Central memory CD8-positive, alpha-beta T cell (primary cell): ENCODE results near the gene THUMPD1.
"Not testable (repeated sequence)": the region's sequence is repeated elsewhere in the genome, so short reads cannot be mapped to it uniquely, and the experiment has no call there.

Experiments
- ATAC-seq: fragments of 150-1000 bp; cut with Tn5 transposase; replicated peaks from 2 replicates; pipeline ENCODE4 v1.10.0; 2022; ENCODE audit warnings: mild to moderate bottlenecking, moderate FRiP score, moderate number of reproducible peaks; ENCODE audit not compliant: poor library complexity, severe bottlenecking; ENCODE audit errors: extremely low read depth
- DNase-seq, 2 donors: peaks; one replicate each; pipeline ENCODE4 v3.0.0; 2021; ENCODE audit warnings: low spot score in 2 of 2
- H3K27ac Mint-ChIP-seq: one replicate; pipeline ENCODE4 v1.8.0; 2022; ENCODE audit warnings: low read depth, mild to moderate bottlenecking, moderate library complexity, mixed read lengths
- H3K27me3 Mint-ChIP-seq: one replicate; pipeline ENCODE4 v1.8.0; 2022; ENCODE audit warnings: mixed read lengths
- H3K36me3 Mint-ChIP-seq: one replicate; pipeline ENCODE4 v1.8.0; 2022; ENCODE audit warnings: mild to moderate bottlenecking, moderate library complexity, mixed read lengths; ENCODE audit not compliant: insufficient read depth
- H3K4me1 Mint-ChIP-seq: one replicate; pipeline ENCODE4 v1.8.0; 2022; ENCODE audit warnings: mixed read lengths
- H3K4me3 Mint-ChIP-seq: one replicate; pipeline ENCODE4 v1.8.0; 2022; ENCODE audit warnings: mild to moderate bottlenecking, moderate library complexity, mixed read lengths
- H3K9me3 Mint-ChIP-seq: one replicate; pipeline ENCODE4 v1.8.0; 2022; ENCODE audit warnings: mixed read lengths

Gene THUMPD1, protein sequence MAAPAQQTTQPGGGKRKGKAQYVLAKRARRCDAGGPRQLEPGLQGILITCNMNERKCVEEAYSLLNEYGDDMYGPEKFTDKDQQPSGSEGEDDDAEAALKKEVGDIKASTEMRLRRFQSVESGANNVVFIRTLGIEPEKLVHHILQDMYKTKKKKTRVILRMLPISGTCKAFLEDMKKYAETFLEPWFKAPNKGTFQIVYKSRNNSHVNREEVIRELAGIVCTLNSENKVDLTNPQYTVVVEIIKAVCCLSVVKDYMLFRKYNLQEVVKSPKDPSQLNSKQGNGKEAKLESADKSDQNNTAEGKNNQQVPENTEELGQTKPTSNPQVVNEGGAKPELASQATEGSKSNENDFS

DNA sequence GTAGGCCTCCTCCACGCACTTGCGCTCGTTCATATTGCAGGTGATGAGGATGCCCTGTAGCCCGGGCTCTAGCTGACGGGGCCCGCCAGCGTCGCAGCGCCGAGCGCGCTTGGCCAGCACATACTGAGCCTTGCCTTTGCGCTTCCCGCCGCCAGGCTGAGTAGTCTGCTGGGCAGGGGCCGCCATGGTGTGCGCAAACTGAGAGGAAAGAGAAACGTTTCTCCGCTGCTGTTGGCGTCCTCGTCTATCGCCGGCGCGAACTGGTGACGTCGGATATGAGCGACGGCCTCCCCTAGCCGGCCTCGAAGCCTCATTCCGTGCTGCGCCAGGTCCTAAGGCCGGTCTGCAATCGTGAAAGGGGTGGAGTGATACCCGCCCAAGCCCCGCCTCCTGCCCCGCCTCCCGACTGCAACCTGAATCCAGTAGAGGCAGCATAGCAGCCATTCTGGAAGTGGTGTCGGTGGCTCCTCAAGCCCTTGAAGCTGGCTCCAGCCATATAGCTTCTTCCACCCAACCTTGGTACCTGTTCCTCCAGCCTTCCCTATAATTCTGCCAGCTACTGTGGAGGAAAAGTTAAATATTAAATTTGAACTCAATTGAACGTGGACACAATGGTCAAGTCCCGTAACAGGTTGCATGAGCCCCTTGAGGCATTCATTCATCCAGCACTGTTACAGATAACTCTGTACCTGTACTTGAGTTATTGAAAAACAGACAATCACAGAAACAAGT, at the start of gene THUMPD1:
Gene THUMPD1 (minus strand): TSS at position 265 of the 732 bp plus-strand sequence. CDS start 79 bp downstream, at position 186.
- Mint-ChIP-seq H3K36me3 (peaks cover 25% of the 10 kb centered on the region), H3K27me3 (no peaks in the 10 kb centered on the region), H3K9me3 (no peaks in the 10 kb centered on the region), H3K4me3 (peak within 1 kb of the TSS; percentile 92), H3K4me1 (peaks cover 16% of the 10 kb centered on the region), H3K27ac (peak within 1 kb of the TSS; percentile 93)
- peak; percentile 96 for ATAC-seq
- DNase-seq, result peak; percentile 94 to 95

DNA sequence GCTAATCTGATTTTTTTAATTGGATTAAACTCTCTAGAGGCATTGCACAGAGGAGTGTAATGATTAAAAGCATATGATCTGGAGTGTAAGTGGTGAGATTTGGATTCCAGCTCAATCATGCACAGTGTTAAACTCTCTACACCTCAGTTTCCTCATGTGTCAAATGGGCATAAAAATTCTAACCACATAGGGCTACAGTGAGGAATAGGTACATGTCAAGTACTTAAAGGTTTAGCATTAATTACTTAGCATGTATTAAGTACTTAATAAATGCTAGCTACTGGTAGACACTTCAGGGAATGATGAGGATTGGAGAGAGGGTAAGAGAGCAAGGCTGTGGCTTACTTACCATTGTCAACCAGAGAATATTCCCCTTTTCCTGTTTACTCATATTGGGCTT, 47.5 kb upstream of the THUMPD1 start:
- ATAC-seq, result no peak
- H3K9me3 Mint-ChIP-seq, result no peaks in the 10 kb centered on the region
- no peak for DNase-seq
- no peaks in the 10 kb centered on the region for H3K36me3 Mint-ChIP-seq
- H3K27ac Mint-ChIP-seq, result no peak overlapping the region
- H3K27me3 Mint-ChIP-seq, result no peaks in the 10 kb centered on the region
- H3K4me3 Mint-ChIP-seq, result no peak overlapping the region
- no peaks in the 10 kb centered on the region for H3K4me1 Mint-ChIP-seq

DNA sequence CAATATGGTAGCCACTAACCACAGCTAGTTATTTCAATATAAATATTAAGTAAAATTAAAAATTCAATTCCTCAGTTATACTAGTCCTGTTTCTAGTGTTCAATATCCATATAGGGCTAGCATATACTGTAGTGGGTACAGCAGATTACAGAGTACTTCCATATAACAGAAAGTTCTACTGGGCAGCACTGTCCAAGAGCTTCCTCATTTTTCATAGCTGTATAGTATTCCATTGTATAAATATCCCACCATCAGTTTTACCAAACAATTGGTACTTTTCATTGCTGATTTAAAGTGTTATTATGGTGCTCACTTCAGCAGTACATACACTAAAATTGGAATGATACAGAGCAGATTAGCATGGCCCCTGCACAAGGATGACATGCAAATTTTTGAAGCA, 42.6 kb upstream of the THUMPD1 start:
- Mint-ChIP-seq H3K27ac (no peak overlapping the region), H3K36me3 (no peaks in the 10 kb centered on the region), H3K4me1 (no peaks in the 10 kb centered on the region), H3K27me3 (no peaks in the 10 kb centered on the region), H3K4me3 (no peak overlapping the region), H3K9me3 (no peaks in the 10 kb centered on the region)
- ATAC-seq (no peak), DNase-seq (no peak)

DNA sequence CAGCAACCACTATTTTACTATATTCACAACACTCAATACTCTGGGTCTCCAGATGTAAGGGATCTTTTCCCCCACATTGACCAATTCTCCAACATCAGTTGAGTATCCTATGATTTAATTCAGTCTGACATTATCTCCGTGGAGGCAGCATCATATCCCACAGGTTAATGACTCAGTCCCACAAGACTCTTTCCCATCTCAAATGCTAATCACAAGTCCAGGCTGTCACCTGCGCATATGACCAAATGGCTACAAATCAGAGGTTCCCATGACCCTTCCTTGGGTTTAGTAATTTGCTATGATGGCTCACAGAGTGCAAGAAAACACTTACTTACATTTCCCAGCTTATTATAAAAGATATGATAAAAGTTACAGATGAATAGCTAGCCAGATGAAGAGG, 40.9 kb upstream of the THUMPD1 start:
- no peak for DNase-seq

DNA sequence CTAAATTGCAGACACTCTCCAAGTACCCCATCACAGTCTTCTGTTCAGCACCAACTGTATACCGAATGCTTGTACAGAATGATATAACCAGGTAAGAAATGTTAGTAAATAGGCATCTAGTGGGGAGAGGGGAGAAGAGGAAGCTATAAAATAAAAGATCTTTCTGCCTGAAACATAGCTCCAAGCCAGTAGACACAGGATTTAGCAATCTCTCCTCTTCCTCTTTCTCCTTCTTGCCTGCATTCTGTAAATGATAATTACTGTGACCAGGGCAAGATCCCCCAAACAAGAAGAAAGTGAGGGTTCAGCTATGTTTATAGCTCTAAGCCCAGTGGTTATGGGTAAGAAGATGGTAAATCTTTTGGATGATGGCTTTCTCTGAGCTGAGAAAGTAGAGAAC, 40.1 kb upstream of the THUMPD1 start:
- Mint-ChIP-seq H3K9me3 (no peaks in the 10 kb centered on the region), H3K27ac (no peak overlapping the region), H3K27me3 (no peaks in the 10 kb centered on the region), H3K36me3 (no peaks in the 10 kb centered on the region), H3K4me1 (no peaks in the 10 kb centered on the region), H3K4me3 (no peak overlapping the region)
- DNase-seq, result no peak
- no peak for ATAC-seq

More for the DNA sequence above, 40.9 kb upstream of the THUMPD1 start:
- no peak overlapping the region for H3K27ac Mint-ChIP-seq
- no peaks in the 10 kb centered on the region for H3K4me1 Mint-ChIP-seq
- H3K9me3 Mint-ChIP-seq, result no peaks in the 10 kb centered on the region
- no peaks in the 10 kb centered on the region for H3K27me3 Mint-ChIP-seq
- no peaks in the 10 kb centered on the region for H3K36me3 Mint-ChIP-seq
- H3K4me3 Mint-ChIP-seq, result no peak overlapping the region
- ATAC-seq, result no peak

DNA sequence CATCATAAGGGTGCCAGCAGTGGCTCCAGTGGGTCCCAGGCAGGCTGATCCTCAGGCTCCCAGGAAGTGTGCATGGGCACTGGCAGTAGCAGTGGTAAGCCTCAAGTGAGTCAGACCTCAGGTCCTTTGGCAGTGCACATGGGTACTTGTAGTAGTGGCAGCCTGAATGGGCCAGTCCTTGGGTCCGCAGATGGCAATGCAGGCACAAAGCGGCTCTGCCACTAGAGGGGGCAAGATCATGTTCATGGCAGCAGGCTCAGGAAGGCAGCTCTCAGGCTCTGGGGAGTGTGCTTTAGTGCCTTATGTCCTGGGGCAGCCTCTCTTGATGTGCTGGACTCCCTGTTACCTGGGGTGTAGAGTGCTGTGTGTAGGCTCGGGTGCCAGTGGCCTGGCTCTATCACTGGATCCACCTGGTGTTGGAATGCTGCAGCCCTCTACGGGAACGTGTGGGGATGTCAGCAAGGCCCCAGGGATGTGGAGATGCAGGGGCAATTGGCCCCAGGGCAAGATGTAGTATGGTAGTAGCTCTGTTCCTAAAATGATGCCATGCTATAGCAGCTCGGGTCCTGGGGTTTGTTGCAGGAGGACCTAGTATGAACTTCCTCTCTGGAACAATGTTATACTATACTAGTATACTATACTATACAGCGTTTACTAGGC, 33.2 kb upstream of the THUMPD1 start:
- peak; percentile 60 for ATAC-seq
- H3K27ac Mint-ChIP-seq, result no peak overlapping the region

DNA sequence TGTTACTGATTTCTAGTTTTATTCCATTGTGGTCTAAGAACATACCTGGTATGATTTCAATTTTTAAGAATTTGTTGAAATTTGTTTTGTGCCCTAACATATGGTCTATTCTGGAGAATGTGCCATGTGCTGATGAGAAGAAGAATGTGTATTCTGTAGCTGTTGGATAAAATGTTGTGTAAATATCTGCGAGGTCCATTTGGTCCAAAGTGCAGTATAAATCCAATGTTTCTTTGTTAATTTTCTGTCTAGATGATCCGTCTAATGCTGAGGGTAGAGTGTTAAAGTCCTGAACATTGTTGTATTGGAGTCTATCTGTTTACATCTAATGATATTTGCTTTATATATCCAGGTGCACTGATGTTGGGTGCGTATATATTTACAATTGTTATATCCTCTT, 32.1 kb upstream of the THUMPD1 start:
- DNase-seq (no peak), ATAC-seq (no peak)
- Mint-ChIP-seq H3K9me3 (no peaks in the 10 kb centered on the region), H3K4me1 (no peaks in the 10 kb centered on the region), H3K27me3 (no peaks in the 10 kb centered on the region), H3K4me3 (no peak overlapping the region), H3K36me3 (no peaks in the 10 kb centered on the region), H3K27ac (no peak overlapping the region)

More for the DNA sequence above, 33.2 kb upstream of the THUMPD1 start:
- no peaks in the 10 kb centered on the region for H3K4me1 Mint-ChIP-seq
- no peaks in the 10 kb centered on the region for H3K27me3 Mint-ChIP-seq
- H3K36me3 Mint-ChIP-seq, result no peaks in the 10 kb centered on the region
- H3K4me3 Mint-ChIP-seq, result no peak overlapping the region
- DNase-seq, result peak; percentile 13 to 22
- no peaks in the 10 kb centered on the region for H3K9me3 Mint-ChIP-seq

DNA sequence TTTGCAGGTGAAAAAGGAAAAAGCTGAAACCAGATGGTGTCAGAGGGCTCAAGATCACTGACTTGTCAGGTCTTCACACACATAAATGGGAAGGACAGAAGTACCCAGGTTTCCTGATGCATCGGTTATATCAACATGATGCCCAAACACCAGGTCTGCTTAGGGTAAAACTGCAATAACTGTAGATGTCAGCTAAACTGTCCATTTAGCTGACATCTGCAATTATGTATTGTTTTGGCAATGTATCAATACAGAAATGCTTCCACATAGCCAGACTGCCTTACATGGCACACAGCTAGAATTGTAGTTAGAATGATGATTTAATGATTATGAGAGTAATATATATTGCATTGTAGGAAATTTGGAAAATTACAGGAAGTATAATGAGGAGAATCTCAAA, 27.2 kb upstream of the THUMPD1 start:
- Mint-ChIP-seq H3K4me1 (peaks cover 3% of the 10 kb centered on the region), H3K9me3 (no peaks in the 10 kb centered on the region), H3K27me3 (no peaks in the 10 kb centered on the region), H3K36me3 (no peaks in the 10 kb centered on the region), H3K4me3 (no peak overlapping the region), H3K27ac (no peak overlapping the region)
- DNase-seq (no peak), ATAC-seq (no peak)

DNA sequence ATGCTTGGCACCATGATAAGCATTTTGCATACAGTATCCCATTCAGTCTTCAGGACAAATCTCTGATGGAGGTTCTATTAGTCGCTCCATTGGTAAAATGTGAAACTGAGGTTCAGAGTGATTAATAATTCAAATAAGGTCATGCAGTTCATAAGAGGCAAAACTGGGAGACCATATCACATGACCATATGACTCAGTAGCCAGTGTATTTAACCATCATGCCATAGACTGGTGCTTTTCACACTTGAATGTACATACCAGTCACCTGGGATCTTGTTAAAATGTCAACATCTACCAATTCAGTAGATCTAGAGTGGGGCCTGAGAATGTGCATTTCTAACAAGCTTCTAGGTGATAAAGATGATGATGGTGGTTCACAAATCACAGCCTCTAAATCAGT, 26.5 kb upstream of the THUMPD1 start:
- H3K36me3 Mint-ChIP-seq, result no peaks in the 10 kb centered on the region
- H3K4me3 Mint-ChIP-seq, result no peak overlapping the region
- no peak overlapping the region for H3K27ac Mint-ChIP-seq
- DNase-seq (no peak), ATAC-seq (no peak)
- no peaks in the 10 kb centered on the region for H3K9me3 Mint-ChIP-seq
- H3K27me3 Mint-ChIP-seq, result no peaks in the 10 kb centered on the region
- peaks cover 10% of the 10 kb centered on the region for H3K4me1 Mint-ChIP-seq

DNA sequence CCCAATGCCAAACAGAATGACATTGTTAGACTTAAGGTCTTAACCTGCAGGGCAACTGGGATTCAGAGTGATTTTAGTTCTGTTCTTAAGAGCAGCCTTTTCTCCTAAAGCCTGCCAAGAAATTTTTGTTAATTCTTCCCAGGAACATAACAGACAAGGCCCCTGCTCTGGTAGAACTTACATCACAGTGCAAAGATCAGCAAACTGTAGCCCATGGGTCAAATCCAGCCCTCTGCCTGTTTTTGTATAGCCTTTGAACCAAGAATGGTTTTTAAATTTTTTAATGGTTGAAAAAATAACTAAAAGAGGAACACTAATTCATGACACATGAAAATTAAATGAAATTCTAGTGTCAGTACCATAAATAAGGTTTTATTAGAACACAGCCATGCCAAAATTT, 26.0 kb upstream of the THUMPD1 start:
- no peak overlapping the region for H3K27ac Mint-ChIP-seq
- ATAC-seq (no peak), DNase-seq (no peak)
- peaks cover 15% of the 10 kb centered on the region for H3K4me1 Mint-ChIP-seq
- H3K36me3 Mint-ChIP-seq, result no peaks in the 10 kb centered on the region
- H3K27me3 Mint-ChIP-seq, result no peaks in the 10 kb centered on the region
- H3K9me3 Mint-ChIP-seq, result no peaks in the 10 kb centered on the region
- no peak overlapping the region for H3K4me3 Mint-ChIP-seq

DNA sequence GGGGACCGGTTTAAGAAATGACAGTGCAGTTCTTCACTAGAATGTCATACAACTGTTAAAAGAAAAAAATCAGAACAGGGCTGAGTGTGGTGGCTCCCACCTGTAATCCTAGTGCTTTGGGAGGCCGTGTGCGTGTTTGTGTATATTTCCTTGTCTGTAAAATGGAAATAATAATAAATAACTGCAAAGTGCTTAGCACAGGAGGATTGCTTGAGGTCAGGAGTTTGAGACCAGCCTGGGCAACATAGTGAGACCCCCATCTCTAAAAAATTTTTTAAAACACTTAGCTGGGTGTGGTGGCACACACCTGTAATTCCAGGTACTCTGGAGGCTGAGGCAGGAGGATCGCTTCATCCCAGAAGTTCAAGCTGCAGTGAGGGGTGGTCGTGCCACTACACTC, 24.7 kb upstream of the THUMPD1 start:
- Mint-ChIP-seq H3K27me3 (no peaks in the 10 kb centered on the region), H3K36me3 (no peaks in the 10 kb centered on the region), H3K4me1 (peaks cover 22% of the 10 kb centered on the region), H3K9me3 (no peaks in the 10 kb centered on the region), H3K4me3 (no peak overlapping the region), H3K27ac (no peak overlapping the region)
- ATAC-seq (no peak), DNase-seq (no peak)

DNA sequence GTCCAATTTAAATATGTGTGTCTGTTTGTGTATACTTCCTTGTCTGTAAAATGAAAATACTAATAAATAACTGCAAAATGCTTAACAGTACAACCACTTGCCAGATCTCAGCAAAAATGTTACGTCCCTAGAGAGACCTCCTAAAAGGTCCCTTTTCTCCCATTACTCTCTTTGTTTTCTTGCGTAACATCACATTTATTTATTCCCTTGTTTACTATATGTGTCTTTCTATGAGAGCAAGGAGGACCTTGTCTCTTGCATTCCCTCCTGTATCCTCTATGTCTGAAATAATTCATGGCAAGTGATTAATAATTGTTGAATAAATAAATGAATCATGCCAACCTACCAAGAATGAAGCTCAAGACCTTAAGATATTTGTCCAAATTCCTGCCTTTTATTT, 24.1 kb upstream of the THUMPD1 start:
- Mint-ChIP-seq H3K27ac (no peak overlapping the region), H3K4me1 (peaks cover 22% of the 10 kb centered on the region), H3K4me3 (no peak overlapping the region), H3K9me3 (no peaks in the 10 kb centered on the region), H3K27me3 (no peaks in the 10 kb centered on the region), H3K36me3 (no peaks in the 10 kb centered on the region)
- DNase-seq (no peak), ATAC-seq (no peak)

DNA sequence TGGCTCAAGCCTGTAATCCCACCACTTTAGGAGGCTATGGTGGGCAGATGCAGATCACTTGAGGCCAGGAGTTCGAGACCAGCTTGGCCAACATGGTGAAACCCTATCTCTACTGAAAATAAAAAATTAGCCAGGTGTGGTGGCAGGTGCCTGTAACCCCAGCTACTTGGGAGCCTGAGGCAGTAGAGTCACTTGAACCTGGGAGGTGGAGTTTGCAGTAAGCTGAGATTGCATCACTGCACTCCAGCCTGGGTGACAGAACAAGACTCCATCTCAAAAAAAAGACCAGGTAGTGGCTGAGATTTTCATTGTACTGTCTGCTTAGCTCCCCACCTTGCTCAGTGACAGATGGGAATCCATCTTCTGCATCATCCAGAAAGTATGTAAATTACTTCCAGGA, 22.8 kb upstream of the THUMPD1 start:
- H3K36me3 Mint-ChIP-seq, H3K4me3 Mint-ChIP-seq, H3K9me3 Mint-ChIP-seq, ATAC-seq, H3K27me3 Mint-ChIP-seq, DNase-seq: not testable (repeated sequence)
- H3K27ac Mint-ChIP-seq, result peak overlapping the region; percentile 78
- peaks cover 22% of the 10 kb centered on the region for H3K4me1 Mint-ChIP-seq
